GM12891 (cell line): ENCODE measurements around the gene SMARCAD1.
A peak's percentile ranks its signal among the peaks of the same experiment; 100 is the strongest.
"Not testable (repeated sequence)": the region's sequence is repeated elsewhere in the genome, so short reads cannot be mapped to it uniquely, and the experiment has no call there.

Source experiments
- DNase-seq: peaks from one replicate; pipeline ENCODE4 v3.0.0; 2011; ENCODE audit warnings: low spot score; ENCODE audit not compliant: insufficient read length
- FAIRE-seq: peaks from 2 replicates; lab custom pipeline; 2011; peaks lifted over from hg19 to GRCh38; lab: Jason Lieb, UNC
- PAX5 ChIP-seq: IDR thresholded peaks from 2 replicates; pipeline ENCODE4 v1.6.1; 2011; ENCODE audit warnings: low read length, moderate library complexity, mild to moderate bottlenecking; ENCODE audit not compliant: insufficient read depth, severe bottlenecking
- POLR2A ChIP-seq: IDR thresholded peaks from 2 replicates; pipeline ENCODE4 v1.6.1; 2011; ENCODE audit warnings: low read depth, low read length, control low read depth
- POLR2AphosphoS5 ChIP-seq: IDR thresholded peaks from 2 replicates; pipeline ENCODE4 v1.6.1; 2011; ENCODE audit warnings: low read depth, low read length, control low read depth
- POU2F2 ChIP-seq: IDR thresholded peaks from 2 replicates; pipeline ENCODE4 v1.6.1; 2011; ENCODE audit warnings: low read depth, mild to moderate bottlenecking, control low read depth, low read length, moderate library complexity
- SPI1 ChIP-seq: IDR thresholded peaks from 2 replicates; pipeline ENCODE4 v1.6.1; 2011; ENCODE audit warnings: low read depth, low read length, control low read depth
- TAF1 ChIP-seq: IDR thresholded peaks from 2 replicates; pipeline ENCODE4 v1.6.1; 2011; ENCODE audit warnings: low read depth, low read length, control low read depth

The SMARCAD1 gene

DNA sequence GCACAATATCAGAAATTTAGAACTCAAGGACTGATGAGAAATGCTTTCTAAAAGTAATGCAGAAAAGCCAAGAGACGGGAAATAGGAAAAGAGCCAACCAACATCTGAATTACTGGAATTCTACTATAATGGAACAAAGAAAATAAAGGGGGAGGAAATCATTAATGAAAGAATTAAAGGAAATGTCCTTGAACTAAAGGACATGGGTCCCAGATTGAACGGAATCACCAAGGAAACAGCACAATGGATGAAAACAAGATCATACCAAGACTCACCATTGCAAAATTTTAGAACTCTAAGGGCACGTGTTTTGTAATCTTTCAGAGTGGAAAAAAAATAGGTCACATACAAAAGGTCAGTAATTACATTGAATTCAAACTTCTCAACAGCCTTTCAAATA lies 99.0 kb downstream of the SMARCAD1 start:
- TF ChIP-seq POLR2A (no peak), SPI1 (no peak), POU2F2 (no peak), POLR2AphosphoS5 (no peak)
- DNase-seq: no peak

DNA sequence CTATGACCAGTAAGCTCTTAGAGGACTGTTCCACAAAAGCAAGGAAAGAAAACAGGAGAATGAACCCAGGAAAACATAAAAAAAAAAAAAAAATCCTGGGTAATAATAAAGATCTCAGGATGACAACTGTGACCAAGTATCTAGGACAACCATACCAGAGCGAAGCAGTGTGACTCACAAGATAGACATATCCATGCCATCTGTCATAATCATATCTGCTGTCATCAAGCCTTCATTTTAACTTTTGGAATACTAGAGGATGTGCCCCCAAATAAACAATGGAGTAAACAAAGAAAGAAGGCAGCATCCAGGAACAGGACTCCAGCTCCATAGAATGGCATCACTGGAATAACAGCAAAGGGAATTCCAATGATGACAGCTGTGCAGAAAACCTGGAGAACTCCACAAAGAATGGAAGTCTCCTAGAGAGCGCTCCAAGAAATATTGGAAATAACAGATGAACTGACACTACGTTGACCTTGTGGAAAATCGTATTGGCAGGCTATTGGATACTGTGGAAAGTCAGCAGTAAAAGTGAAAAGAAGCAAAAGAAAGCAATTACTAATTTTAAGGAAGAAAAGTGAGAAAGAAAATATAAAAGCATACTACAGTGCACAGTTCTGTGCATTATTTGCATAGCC lies 99.7 kb downstream of the SMARCAD1 start:
- DNase-seq: no peak
- TF ChIP-seq POLR2AphosphoS5 (no peak), PAX5 (no peak), SPI1 (no peak), TAF1 (no peak), POU2F2 (no peak), POLR2A (no peak)
- FAIRE-seq: no peak

More for the DNA sequence above, 99.0 kb downstream of the SMARCAD1 start:
- FAIRE-seq: no peak

DNA sequence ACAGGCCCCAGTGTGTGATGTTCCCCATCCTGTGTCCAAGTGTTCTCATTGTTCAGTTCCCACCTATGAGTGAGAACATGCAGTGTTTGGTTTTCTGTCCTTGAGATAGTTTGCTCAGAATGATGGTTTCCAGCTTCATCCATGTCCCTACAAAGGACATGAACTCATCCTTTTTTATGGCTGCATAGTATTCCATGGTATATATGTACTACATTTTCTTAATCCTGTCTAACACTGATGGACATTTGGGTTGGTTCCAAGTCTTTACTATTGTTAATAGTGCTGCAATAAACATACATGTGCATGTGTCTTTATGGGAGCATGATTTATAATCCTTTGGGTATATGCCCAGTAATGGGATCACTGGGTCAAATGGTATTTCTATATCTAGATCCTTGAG lies 112.3 kb downstream of the SMARCAD1 start:
- DNase-seq, FAIRE-seq: not testable (repeated sequence)

DNA sequence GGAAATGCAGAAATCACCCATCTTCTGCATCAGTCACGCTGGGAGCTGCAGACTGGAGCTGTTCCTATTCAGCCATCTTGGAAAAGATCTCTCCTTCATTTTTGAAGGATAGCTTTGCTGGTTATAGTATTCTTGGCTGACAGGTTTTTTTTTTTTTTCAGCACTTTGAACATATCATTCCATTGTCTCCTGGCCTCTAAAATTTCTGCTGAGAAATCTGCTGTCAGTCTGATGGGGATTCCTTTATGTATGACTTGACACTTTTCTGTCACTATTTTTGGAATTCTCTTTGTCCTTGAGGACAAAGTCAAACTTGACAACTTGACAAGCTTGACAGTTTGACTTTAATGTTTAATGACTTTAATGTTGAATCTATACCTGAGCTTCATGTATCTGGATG lies 118.2 kb downstream of the SMARCAD1 start:
- FAIRE-seq: no peak

DNA sequence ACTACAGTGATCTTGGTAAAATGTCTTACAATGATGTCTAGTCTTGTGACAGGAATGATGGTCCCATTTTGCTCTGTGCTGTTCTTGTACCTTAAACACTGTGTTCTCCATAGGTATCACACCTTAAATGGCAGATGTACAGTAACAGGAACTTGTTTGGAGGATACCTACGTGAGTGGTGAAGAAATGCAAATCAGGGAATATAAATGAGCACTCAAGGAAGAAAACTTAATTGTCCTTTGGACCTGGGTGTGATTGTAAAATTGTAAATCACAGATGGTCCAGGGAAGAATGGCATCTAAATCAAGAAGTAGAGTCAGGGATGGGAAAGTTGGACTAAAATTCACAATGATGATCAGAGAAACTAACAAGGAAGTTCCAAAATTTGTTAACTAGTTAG lies 122.3 kb downstream of the SMARCAD1 start:
- DNase-seq: no peak
- FAIRE-seq: peak; percentile 64
- TF ChIP-seq TAF1 (no peak), POLR2A (no peak), POLR2AphosphoS5 (no peak), PAX5 (no peak), SPI1 (no peak), POU2F2 (no peak)

More for the DNA sequence above, 118.2 kb downstream of the SMARCAD1 start:
- TF ChIP-seq POU2F2: no peak
- no peak for TF ChIP-seq PAX5
- TF ChIP-seq SPI1: no peak
- TF ChIP-seq POLR2AphosphoS5: no peak
- DNase-seq: no peak

DNA sequence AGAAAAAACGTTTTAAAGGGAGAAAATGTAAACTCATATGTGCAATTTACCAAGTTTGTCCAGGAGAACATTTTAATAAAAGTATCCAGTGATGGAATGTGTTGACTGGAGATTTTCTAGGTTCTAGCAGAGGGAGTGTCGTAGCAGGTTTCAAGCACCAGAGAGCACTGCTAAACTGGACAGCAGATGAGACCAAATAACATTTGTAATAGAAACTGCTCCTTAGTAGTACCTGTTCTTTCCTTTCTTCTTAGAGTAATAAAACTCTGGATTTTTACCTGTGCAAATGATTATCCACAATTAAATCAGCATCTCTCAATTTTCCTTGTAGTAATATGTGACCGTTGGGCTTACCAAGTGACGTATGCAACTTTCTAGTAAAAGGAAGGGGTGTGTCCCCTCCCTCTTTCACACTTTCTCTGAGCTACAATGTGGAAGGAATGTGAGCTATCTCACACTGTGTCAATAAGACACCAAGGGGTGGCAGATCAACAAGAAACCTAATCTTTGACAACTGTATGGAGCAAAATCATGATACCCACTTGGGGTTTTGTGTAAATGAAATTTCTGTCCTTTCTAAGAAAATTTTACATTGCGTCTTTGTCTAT lies 125.4 kb downstream of the SMARCAD1 start:
- DNase-seq (no peak), FAIRE-seq (no peak)
- no peak for TF ChIP-seq PAX5
- TF ChIP-seq SPI1: no peak
- no peak for TF ChIP-seq POLR2AphosphoS5
- no peak for TF ChIP-seq TAF1
- TF ChIP-seq POU2F2: no peak
- no peak for TF ChIP-seq POLR2A

DNA sequence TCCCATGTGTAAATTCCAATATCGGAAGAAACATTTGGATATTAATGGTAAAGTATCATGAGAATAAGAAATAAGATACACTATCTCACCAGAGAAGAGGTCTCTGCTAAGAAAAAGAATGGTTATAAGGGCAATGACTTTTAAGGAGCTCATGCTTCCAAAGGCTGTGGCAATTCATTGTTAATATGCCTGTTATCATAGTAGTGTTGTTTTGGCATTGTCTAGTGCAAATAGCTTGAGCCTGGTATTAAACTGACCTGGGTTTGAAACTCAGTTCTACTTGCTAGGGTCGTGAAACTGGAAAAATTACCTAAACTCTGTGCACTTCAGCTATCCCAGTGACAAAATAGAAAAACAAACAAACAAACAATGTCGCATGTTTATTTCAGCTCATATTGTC lies 126.2 kb downstream of the SMARCAD1 start:
- DNase-seq: no peak
- FAIRE-seq: no peak
- TF ChIP-seq POLR2AphosphoS5: no peak

DNA sequence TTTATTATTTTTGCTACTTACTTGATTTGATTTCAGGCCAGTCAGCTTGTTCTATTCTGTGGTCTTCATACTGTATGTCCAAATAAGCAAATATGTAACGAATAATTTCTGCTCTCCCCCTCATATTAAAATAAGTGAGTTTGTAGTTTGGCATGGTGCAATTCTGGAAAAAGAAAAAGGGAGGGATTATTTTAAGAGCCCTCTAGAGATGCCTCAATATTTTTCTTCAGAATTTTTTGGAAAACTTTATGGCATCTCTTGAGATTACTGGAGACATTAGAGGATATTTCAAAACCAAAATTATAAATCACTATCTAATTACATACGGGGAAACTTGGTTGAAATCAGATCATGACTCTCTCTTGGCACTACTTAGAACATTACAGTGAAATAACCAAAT lies 126.8 kb downstream of the SMARCAD1 start:
- DNase-seq (no peak), FAIRE-seq (no peak)
- TF ChIP-seq PAX5 (no peak), TAF1 (no peak), POLR2A (no peak), POLR2AphosphoS5 (no peak), POU2F2 (no peak), SPI1 (no peak)

DNA sequence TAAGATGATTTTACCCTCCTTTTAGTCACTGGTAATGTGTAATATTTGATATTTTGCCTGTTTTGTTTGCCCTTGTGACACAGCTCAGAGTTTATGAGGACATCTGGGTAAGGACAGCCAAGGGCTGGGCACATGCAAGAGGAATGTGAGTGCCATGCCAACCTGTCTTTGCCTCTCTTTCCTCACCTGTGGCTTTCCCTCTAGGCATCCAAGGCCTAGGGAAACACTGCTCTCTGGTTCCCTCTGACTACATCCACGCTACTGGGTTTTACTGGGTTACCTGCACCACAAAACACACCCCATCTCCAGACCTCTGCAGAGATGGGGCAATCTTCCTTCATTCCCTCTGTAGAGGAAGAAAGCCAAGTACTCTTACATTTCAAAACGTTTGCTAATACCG lies 127.3 kb downstream of the SMARCAD1 start:
- TF ChIP-seq POLR2AphosphoS5 (no peak), PAX5 (no peak)
- DNase-seq (no peak), FAIRE-seq (no peak)

DNA sequence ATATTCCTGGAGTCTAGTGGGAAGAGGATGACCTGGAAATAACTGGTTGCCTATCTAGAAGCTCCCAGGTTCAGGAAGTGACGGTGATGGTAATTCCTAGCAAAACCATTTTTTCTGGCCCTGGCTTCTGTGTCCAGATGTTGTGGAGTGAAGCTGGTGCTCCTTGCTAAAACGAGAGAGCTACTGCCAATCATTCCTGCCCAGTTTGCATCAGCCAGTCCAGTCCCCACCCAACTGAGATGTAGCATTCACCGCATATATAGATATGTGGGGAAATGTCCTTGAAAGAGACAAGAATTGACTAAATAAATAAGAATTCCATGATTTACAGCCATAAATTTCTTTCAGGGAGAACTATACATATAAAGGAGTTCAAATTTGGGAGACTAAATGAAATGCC lies 128.6 kb downstream of the SMARCAD1 start:
- no peak for FAIRE-seq
- no peak for TF ChIP-seq TAF1
- TF ChIP-seq POLR2AphosphoS5: no peak
- no peak for TF ChIP-seq POU2F2
- TF ChIP-seq SPI1: no peak
- DNase-seq: no peak

DNA sequence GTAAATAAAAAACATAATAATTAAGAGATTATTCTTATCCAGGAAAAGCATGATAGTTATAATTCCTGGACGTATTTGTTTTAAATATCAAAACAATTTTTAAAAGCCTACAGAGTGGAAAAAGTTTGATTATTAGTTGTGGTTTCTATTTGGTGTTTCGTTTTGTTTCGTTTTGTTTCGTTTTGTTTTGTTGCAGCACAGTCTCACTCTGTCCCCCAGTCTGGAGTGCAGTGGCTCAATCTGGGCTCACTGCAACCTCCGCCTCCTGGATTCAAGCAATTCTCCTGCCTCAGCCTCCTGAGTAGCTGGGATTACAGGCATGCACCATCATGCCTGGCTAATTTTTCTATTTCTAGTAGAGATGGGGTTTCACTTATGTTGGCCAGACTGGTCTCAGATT lies 129.1 kb downstream of the SMARCAD1 start:
- not testable (repeated sequence) for FAIRE-seq, DNase-seq
